Mesendoderm (in vitro differentiated cells): ENCODE measurements around the gene PDE9A.

Source experiments
- DNase-seq: peaks from one replicate; pipeline ENCODE4 v3.0.0; 2013
- H2AK5ac ChIP-seq: 2 replicates; pipeline ENCODE4 v1.6.1; 2013; ENCODE audit warnings: low read length, inconsistent platforms
- H2BK120ac ChIP-seq: 2 replicates; pipeline ENCODE4 v1.6.1; 2013; ENCODE audit warnings: low read depth, mild to moderate bottlenecking, low read length, moderate library complexity, mixed read lengths
- H2BK15ac ChIP-seq: replicated peaks from 2 replicates; pipeline ENCODE4 v1.6.1; 2013; ENCODE audit warnings: low read depth, mild to moderate bottlenecking, moderate library complexity
- H2BK5ac ChIP-seq: 2 replicates; pipeline ENCODE4 v1.6.1; 2013; ENCODE audit warnings: low read length, inconsistent platforms
- H3K18ac ChIP-seq: 2 replicates; pipeline ENCODE4 v1.6.1; 2013; ENCODE audit warnings: mild to moderate bottlenecking, low read length, mixed read lengths
- H3K23ac ChIP-seq: one replicate; pipeline ENCODE4 v1.6.1; 2013; ENCODE audit warnings: low read length
- H3K27ac ChIP-seq: 2 replicates; pipeline ENCODE4 v1.5.1; 2013; ENCODE audit warnings: low read depth, mild to moderate bottlenecking, inconsistent platforms, low read length, moderate library complexity
- H3K27me3 ChIP-seq: 2 replicates; pipeline ENCODE4 v1.6.1; 2013; ENCODE audit warnings: low read length, control low read depth, mild to moderate bottlenecking, inconsistent platforms; ENCODE audit not compliant: insufficient read depth, poor library complexity
- H3K36me3 ChIP-seq: 2 replicates; pipeline ENCODE4 v1.6.1; 2013; ENCODE audit warnings: low read length, inconsistent platforms; ENCODE audit not compliant: control insufficient read depth, insufficient read depth
- H3K4ac ChIP-seq: one replicate; pipeline ENCODE4 v1.6.1; 2013; ENCODE audit warnings: low read depth, mild to moderate bottlenecking, low read length, moderate library complexity
- H3K4me1 ChIP-seq: 2 replicates; pipeline ENCODE4 v1.6.1; 2013; ENCODE audit warnings: low read depth, low read length, inconsistent platforms; ENCODE audit not compliant: control insufficient read depth
- H3K4me2 ChIP-seq: 2 replicates; pipeline ENCODE4 v1.6.1; 2013; ENCODE audit warnings: low read length
- H3K4me3 ChIP-seq: 2 replicates; pipeline ENCODE4 v1.5.1; 2013; ENCODE audit warnings: mild to moderate bottlenecking, low read length
- H3K56ac ChIP-seq: one replicate; pipeline ENCODE4 v1.6.1; 2013; ENCODE audit warnings: low read length
- H3K79me1 ChIP-seq: 2 replicates; pipeline ENCODE4 v1.6.1; 2013; ENCODE audit warnings: low read length, inconsistent platforms
- H3K79me2 ChIP-seq: 2 replicates; pipeline ENCODE4 v1.6.1; 2013; ENCODE audit warnings: mild to moderate bottlenecking, low read length; ENCODE audit not compliant: control insufficient read depth, insufficient read depth
- H3K9ac ChIP-seq: 2 replicates; pipeline ENCODE4 v1.6.1; 2013; ENCODE audit warnings: low read length, inconsistent platforms
- H4K5ac ChIP-seq: one replicate; pipeline ENCODE4 v1.6.1; 2013; ENCODE audit warnings: low read length
- H4K8ac ChIP-seq: one replicate; pipeline ENCODE4 v1.6.1; 2013; ENCODE audit warnings: low read depth, mild to moderate bottlenecking, control low read depth, low read length, moderate library complexity
- WGBS: extraction: QIAGEN DNeasy Blood & Tissue Kit; methylation state at CpG from one replicate; pipeline ENCODE4 v1.1.7; 2013; ENCODE audit warnings: low lambda C conversion rate, missing lambda C conversion rate; ENCODE audit not compliant: insufficient coverage; ENCODE audit errors: extremely low coverage; 5-methylcytosine and 5-hydroxymethylcytosine counted together

The PDE9A gene

DNA sequence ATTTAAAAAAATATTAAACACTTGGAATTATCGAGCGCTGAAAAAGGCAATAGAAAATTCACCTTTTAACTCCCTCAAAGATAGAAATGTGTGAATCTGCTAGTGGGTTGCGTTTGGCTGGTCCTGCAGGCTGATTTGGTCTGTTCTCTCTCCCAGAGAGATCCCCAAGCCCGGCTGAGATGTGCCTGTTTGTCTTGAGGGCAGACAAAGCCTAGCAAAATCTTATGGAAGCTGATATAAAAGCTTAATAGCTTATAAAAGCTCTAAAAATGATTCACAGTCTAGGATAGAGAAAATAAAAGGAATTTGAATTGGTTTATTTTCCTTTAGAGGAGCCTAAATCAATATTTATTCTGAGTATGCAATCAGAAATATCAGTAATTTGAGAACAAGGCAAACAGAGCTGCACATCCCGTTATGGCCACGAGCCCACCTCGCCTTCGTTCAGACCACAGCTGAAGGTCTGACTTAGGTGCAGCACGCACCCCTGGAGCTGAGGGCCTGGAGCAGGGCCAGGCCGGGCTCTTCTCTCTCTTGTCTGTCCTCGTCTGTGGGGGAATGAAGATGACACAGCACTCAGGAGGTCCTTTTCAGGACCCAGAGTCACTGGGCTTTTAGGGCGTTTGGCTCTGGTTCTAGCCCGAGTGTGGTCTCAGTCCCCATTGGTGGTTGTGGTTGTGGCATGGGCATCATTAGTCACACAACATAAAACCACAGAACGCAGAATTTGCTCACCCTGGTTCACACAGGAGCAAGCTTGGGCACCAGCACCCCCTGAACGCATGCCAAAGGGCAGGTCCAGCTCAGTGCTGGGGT lies 18.6 kb downstream of the PDE9A start:
- no peak overlapping the region for H3K9ac ChIP-seq
- H3K79me1 ChIP-seq: peaks cover 41% of the 10 kb centered on the region
- no peak overlapping the region for H3K4me3 ChIP-seq
- no peak overlapping the region for H3K27ac ChIP-seq
- no peak overlapping the region for H2BK120ac ChIP-seq
- H2BK5ac ChIP-seq: no peak overlapping the region
- no peaks in the 10 kb centered on the region for H3K27me3 ChIP-seq
- no peak overlapping the region for H3K4ac ChIP-seq
- DNase-seq: no peak
- WGBS: no CpG with 5 or more reads among the region's 15 CpGs
- no peak overlapping the region for H3K4me2 ChIP-seq
- no peak overlapping the region for H3K18ac ChIP-seq
- peak overlapping the region; percentile 70 for H3K23ac ChIP-seq
- H3K36me3 ChIP-seq: peaks cover 4% of the 10 kb centered on the region
- H2BK15ac ChIP-seq: no peak overlapping the region
- no peak overlapping the region for H4K8ac ChIP-seq
- no peak overlapping the region for H2AK5ac ChIP-seq
- peaks cover 17% of the 10 kb centered on the region for H3K4me1 ChIP-seq
- H4K5ac ChIP-seq: no peak overlapping the region
- peak overlapping the region; percentile 30 for H3K56ac ChIP-seq
- H3K79me2 ChIP-seq: peaks cover 20% of the 10 kb centered on the region

DNA sequence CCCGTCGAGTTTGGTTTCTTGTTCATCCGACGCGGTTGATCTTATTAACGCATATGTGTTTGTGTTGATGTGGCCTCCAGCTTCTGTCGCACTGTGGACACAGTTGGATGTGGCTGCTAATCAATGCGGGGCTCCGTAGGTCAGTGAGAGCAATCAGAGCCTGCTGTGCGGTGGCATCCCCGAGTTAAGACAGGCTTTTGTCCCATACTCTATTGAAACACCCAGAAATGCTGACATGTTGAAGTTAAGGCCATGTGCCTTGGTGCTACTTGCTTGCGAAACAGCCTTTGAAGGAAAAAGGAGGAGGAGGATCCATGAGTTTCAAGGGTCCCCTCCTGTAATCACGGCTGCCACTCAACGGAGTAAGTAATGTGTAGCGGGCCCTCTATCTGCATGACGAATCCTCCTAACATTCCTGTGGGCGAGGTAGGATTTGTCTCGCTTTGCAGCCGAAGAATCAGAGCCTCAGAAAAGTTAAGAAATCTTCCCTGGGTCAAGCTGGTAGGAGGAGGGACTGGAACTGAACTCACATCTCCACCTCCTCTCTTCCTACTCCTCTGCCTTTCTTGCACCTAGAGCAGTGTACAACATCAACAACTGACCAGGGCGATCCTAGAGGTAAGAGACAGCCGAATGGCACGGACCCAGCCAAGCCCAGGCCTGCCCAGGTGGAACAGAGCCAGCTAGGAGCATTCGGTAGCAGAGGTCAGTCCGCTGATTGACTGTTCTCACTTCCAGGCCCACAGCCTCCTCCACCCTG lies 19.5 kb downstream of the PDE9A start:
- Histone ChIP-seq H3K27ac (no peak overlapping the region), H3K79me2 (peaks cover 20% of the 10 kb centered on the region), H2BK120ac (no peak overlapping the region), H2BK15ac (no peak overlapping the region), H3K79me1 (peaks cover 41% of the 10 kb centered on the region), H3K23ac (peak overlapping the region; percentile 70), H3K4me1 (peaks cover 17% of the 10 kb centered on the region), H2AK5ac (no peak overlapping the region), H3K18ac (no peak overlapping the region), H3K4me2 (no peak overlapping the region), H2BK5ac (no peak overlapping the region), H3K27me3 (no peaks in the 10 kb centered on the region), H3K4ac (no peak overlapping the region), H4K5ac (no peak overlapping the region), H3K36me3 (peaks cover 4% of the 10 kb centered on the region), H4K8ac (no peak overlapping the region), H3K56ac (peak overlapping the region; percentile 30), H3K4me3 (no peak overlapping the region), H3K9ac (peak overlapping the region; percentile 6)
- DNase-seq: peak; percentile 47
- no CpG with 5 or more reads among the region's 24 CpGs for WGBS

DNA sequence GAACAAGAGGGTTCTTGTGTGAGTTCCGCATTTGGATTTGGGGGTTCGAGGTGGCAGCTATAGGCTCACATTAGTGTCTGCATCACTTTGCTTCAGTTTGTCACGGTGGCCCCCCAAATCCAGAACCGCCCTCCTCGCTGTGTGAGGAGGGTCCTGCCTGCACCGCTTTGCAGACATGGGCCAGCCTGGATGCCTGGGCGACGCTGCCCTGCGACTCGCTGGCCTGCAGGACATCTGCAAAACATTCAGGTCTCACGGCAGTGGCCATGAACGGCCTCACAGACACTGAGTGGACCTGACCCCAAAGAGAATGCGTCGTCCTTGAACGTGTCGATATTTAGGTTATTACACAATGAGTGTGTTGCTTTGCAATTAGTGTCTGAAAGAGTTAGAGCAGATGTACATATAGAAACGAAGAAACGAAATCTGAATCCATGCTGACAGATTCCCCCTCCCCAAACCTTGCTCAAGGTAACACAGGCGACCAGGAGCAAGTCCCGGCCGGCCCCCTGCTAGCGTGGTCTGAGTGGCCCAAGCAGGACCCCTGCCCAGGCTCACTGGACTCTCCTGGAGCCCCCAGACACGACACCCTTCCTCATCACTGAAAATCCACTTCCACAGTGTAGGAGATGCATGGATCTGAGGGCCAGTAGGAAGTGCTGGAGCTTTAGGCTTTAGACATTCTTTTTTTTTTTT lies 20.4 kb downstream of the PDE9A start:
- H3K4me2 ChIP-seq: no peak overlapping the region
- H3K4ac ChIP-seq: no peak overlapping the region
- no peak overlapping the region for H2BK15ac ChIP-seq
- H4K8ac ChIP-seq: no peak overlapping the region
- H3K79me2 ChIP-seq: peaks cover 20% of the 10 kb centered on the region
- H3K27ac ChIP-seq: no peak overlapping the region
- WGBS: no CpG with 5 or more reads among the region's 23 CpGs
- H2BK120ac ChIP-seq: no peak overlapping the region
- H3K56ac ChIP-seq: peak overlapping the region; percentile 65
- no peak overlapping the region for H2AK5ac ChIP-seq
- peaks cover 4% of the 10 kb centered on the region for H3K36me3 ChIP-seq
- peaks cover 17% of the 10 kb centered on the region for H3K4me1 ChIP-seq
- H3K9ac ChIP-seq: peak overlapping the region; percentile 5
- no peak overlapping the region for H3K23ac ChIP-seq
- H2BK5ac ChIP-seq: no peak overlapping the region
- H3K18ac ChIP-seq: no peak overlapping the region
- H3K27me3 ChIP-seq: no peaks in the 10 kb centered on the region
- no peak overlapping the region for H3K4me3 ChIP-seq
- DNase-seq: no peak
- H3K79me1 ChIP-seq: peaks cover 41% of the 10 kb centered on the region
- no peak overlapping the region for H4K5ac ChIP-seq

DNA sequence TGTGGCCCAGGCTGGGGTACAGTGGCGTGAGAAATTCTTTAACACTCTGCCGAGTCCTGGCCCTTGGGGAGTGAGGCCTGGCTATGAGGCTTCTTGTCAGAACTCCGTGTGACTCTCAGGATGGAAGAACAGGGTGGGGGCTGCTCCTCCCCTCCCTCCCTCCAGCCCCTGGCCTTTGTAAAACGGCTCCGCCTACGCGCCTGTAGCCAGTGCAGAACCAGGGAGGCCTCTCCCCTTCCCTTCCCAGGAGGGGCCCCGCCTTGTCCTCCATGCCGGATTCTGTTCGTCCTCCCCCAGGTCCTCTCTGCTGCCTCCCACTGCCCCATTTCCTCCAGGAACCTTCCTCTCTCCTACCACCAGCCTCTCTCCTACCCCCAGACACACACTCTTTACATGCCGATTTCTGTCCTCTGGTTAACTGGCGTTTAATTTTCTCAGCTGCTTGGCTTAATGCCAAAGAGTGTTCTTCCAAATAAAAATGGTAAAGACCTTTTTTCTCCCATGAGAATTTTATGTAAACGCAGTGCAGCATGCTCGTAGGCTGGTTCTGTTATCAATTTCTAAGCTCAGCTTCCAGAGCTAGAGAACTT lies 21.0 kb downstream of the PDE9A start:
- H3K4me1 ChIP-seq: peaks cover 17% of the 10 kb centered on the region
- H3K27me3 ChIP-seq: no peaks in the 10 kb centered on the region
- no CpG with 5 or more reads among the region's 14 CpGs for WGBS
- H3K56ac ChIP-seq: peak overlapping the region; percentile 62
- peaks cover 4% of the 10 kb centered on the region for H3K36me3 ChIP-seq
- no peak overlapping the region for H3K4ac ChIP-seq
- no peak overlapping the region for H2AK5ac ChIP-seq
- H2BK15ac ChIP-seq: no peak overlapping the region
- peak overlapping the region; percentile 13 for H3K4me2 ChIP-seq
- H3K9ac ChIP-seq: peak overlapping the region; percentile 50
- no peak overlapping the region for H3K4me3 ChIP-seq
- no peak overlapping the region for H3K23ac ChIP-seq
- peak; percentile 91 for DNase-seq
- H3K27ac ChIP-seq: no peak overlapping the region
- H3K18ac ChIP-seq: no peak overlapping the region
- H4K8ac ChIP-seq: no peak overlapping the region
- H3K79me1 ChIP-seq: peaks cover 41% of the 10 kb centered on the region
- H4K5ac ChIP-seq: no peak overlapping the region
- H3K79me2 ChIP-seq: peaks cover 20% of the 10 kb centered on the region
- H2BK5ac ChIP-seq: no peak overlapping the region
- H2BK120ac ChIP-seq: no peak overlapping the region

DNA sequence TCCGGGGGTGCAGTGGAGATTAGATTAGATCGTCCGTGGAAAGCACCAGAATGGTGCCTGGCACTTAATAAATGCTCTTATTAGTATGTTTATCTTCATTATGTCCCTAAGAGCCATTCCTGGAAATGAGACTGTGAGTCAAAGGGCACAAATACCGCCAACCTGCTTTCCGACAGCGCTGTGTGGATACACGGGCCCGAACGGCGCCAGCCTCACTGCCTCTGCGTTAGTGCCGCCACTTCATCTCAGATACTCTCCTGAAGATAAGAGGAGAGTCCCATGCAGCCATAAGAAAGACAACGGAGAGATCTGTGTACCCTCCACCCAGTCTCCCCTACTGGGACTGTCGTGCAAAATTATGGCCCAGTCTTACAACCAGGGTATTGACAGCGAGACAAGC lies 22.0 kb downstream of the PDE9A start:
- peaks cover 37% of the 10 kb centered on the region for H3K79me1 ChIP-seq
- no peak overlapping the region for H3K9ac ChIP-seq
- no peak overlapping the region for H3K4me2 ChIP-seq
- H4K5ac ChIP-seq: no peak overlapping the region
- no peak overlapping the region for H3K4ac ChIP-seq
- no peaks in the 10 kb centered on the region for H3K27me3 ChIP-seq
- H3K79me2 ChIP-seq: peaks cover 19% of the 10 kb centered on the region
- peaks cover 1% of the 10 kb centered on the region for H3K36me3 ChIP-seq
- H3K4me3 ChIP-seq: no peak overlapping the region
- DNase-seq: no peak
- no CpG with 5 or more reads among the region's 15 CpGs for WGBS
- no peak overlapping the region for H3K56ac ChIP-seq
- no peak overlapping the region for H3K27ac ChIP-seq
- no peak overlapping the region for H2AK5ac ChIP-seq
- H4K8ac ChIP-seq: no peak overlapping the region
- H2BK5ac ChIP-seq: no peak overlapping the region
- H3K4me1 ChIP-seq: peaks cover 17% of the 10 kb centered on the region
- peak overlapping the region; percentile 71 for H3K23ac ChIP-seq
- H2BK15ac ChIP-seq: no peak overlapping the region
- no peak overlapping the region for H2BK120ac ChIP-seq
- H3K18ac ChIP-seq: no peak overlapping the region
